Tibial nerve (tissue), 4 donors: Measurements from ENCODE around the gene VSIR.

Source experiments
- EP300 ChIP-seq, 2 donors: sonication (generic); formaldehyde crosslinking; IDR thresholded peaks; one replicate each; pipeline ENCODE4 v1.6.1; 2017; ENCODE audit warnings: antibody characterized with exemption in 2 of 2, mild to moderate bottlenecking in 1 of 2
- TF ChIP-seq, protein P1 (sequence below), 5 experiments: fragments of 200-600 bp in 3 of 5; fragments of 450-650 bp in 2 of 5; sonication (generic) in 3 of 5; IDR thresholded peaks; one replicate each; pipeline ENCODE4 v1.5.1; 2016 to 2019; ENCODE audit warnings: antibody characterized with exemption in 5 of 5, mild to moderate bottlenecking in 3 of 5, moderate library complexity in 2 of 5

DNA sequence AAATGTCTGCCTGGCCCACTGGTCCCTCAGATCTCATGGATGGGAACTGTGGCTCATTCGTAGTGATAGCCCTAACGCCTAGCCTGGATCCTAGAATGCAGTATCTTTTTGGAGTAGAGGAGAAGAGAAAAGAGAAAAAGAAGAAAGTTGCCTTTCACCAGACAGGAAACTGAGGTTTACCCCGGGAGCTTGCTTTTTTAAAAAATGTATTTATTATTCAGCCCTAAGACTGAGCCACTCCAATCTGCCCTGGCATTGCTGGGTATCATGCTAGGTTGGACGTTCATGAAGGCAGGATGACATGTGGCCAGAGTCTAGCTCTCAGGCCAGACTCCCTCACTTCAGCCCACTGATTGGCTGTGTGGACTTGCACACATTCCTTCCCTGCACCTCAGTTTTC is 32.3 kb downstream of the VSIR start:
- TF ChIP-seq, protein P1, sequence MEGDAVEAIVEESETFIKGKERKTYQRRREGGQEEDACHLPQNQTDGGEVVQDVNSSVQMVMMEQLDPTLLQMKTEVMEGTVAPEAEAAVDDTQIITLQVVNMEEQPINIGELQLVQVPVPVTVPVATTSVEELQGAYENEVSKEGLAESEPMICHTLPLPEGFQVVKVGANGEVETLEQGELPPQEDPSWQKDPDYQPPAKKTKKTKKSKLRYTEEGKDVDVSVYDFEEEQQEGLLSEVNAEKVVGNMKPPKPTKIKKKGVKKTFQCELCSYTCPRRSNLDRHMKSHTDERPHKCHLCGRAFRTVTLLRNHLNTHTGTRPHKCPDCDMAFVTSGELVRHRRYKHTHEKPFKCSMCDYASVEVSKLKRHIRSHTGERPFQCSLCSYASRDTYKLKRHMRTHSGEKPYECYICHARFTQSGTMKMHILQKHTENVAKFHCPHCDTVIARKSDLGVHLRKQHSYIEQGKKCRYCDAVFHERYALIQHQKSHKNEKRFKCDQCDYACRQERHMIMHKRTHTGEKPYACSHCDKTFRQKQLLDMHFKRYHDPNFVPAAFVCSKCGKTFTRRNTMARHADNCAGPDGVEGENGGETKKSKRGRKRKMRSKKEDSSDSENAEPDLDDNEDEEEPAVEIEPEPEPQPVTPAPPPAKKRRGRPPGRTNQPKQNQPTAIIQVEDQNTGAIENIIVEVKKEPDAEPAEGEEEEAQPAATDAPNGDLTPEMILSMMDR (IDR thresholded peaks at IDR 0.05) = no peak
- no peak for TF ChIP-seq EP300 (IDR thresholded peaks at IDR 0.05)
